ENCODE results near the gene CSRNP3.

DNA sequence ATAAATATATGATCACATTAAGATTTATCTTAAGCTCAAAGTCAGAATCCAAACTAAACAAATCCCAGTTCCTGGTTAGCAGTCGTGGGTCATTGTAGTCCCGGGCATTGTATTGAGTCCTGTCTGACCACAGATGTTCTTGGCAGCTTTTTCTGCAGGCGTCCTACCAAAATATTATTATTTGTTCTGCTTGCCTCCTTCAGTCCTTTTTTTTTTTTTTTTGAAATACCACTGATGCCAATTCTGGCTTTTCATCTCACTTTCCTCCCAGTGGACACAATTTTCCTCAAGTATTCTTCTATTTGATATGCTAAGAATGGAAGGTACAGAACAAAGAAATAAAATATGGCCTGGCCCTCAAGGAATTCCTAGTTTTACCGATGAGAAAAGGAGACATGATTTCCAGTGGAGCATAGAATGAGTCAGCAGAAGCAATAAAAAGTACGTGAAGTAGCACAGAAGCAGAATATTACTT, 151.6 kb downstream of the CSRNP3 start:
- TF ChIP-seq, protein P1, sequence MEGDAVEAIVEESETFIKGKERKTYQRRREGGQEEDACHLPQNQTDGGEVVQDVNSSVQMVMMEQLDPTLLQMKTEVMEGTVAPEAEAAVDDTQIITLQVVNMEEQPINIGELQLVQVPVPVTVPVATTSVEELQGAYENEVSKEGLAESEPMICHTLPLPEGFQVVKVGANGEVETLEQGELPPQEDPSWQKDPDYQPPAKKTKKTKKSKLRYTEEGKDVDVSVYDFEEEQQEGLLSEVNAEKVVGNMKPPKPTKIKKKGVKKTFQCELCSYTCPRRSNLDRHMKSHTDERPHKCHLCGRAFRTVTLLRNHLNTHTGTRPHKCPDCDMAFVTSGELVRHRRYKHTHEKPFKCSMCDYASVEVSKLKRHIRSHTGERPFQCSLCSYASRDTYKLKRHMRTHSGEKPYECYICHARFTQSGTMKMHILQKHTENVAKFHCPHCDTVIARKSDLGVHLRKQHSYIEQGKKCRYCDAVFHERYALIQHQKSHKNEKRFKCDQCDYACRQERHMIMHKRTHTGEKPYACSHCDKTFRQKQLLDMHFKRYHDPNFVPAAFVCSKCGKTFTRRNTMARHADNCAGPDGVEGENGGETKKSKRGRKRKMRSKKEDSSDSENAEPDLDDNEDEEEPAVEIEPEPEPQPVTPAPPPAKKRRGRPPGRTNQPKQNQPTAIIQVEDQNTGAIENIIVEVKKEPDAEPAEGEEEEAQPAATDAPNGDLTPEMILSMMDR (IDR thresholded peaks at IDR 0.05), result no peak
- TF ChIP-seq EZH2 (IDR thresholded peaks at IDR 0.05; ENCODE audit: borderline replicate concordance, insufficient read depth, low read depth, low read length, poor library complexity, severe bottlenecking), result no peak
